ENCODE data around the gene UBE3D. TPM values are rescaled to one million over a fixed set of nuclear protein-coding genes. Genes with fewer than 3 reads are reported as not detected.
"Not testable (repeated sequence)": the region's sequence is repeated elsewhere in the genome, so short reads cannot be mapped to it uniquely, and the experiment has no call there.

Gene UBE3D
- total RNA-seq, 1 experiment from 2014 or later: 5.5 TPM

GRCh38 chr6:82904257-82904656 lies 161.4 kb downstream of the UBE3D start:
- DNase-seq (ENCODE audit: unreplicated experiment): no peak
- Mint-ChIP-seq H3K9me3 (ENCODE audit: unreplicated experiment) (no peaks in the 10 kb centered on the region), H3K4me1 (ENCODE audit: insufficient read depth, unreplicated experiment) (peaks cover 14% of the 10 kb centered on the region), H3K4me3 (ENCODE audit: unreplicated experiment) (no peak overlapping the region), H3K27me3 (ENCODE audit: insufficient read depth, unreplicated experiment) (no peaks in the 10 kb centered on the region), H3K27ac (ENCODE audit: low read depth, unreplicated experiment) (no peak overlapping the region), H3K36me3 (ENCODE audit: insufficient read depth, unreplicated experiment) (peaks cover 6% of the 10 kb centered on the region)
- ChIA-PET POLR2A (no interaction called here), CTCF (interaction anchor here (0.7 to 1.2 kb wide), 2 partner anchors 10 to 153 kb away, joined by 3 read pairs; no protein-coding TSS in a partner anchor)
- intact Hi-C loops (cut with micrococcal nuclease): no loop called here
- TF ChIP-seq CTCF (IDR thresholded peaks at IDR 0.05; ENCODE audit: unreplicated experiment): no peak
- BruUV-seq (replicated peaks): no TSS peak

- Mint-ChIP-seq H3K4me3 (ENCODE audit: unreplicated experiment) (no peak overlapping the region), H3K9me3 (ENCODE audit: unreplicated experiment) (no peaks in the 10 kb centered on the region), H3K36me3 (ENCODE audit: insufficient read depth, unreplicated experiment) (no peaks in the 10 kb centered on the region), H3K27me3 (ENCODE audit: insufficient read depth, unreplicated experiment) (no peaks in the 10 kb centered on the region), H3K4me1 (ENCODE audit: insufficient read depth, unreplicated experiment) (peaks cover 13% of the 10 kb centered on the region), H3K27ac (ENCODE audit: low read depth, unreplicated experiment) (no peak overlapping the region)
- POLR2A ChIA-PET: interaction anchor here (0.6 to 0.8 kb wide), 2 partner anchors 10 to 539 kb away, joined by 3 to 4 read pairs; partner anchors contain the start of gene TPBG
- TF ChIP-seq CTCF (IDR thresholded peaks at IDR 0.05; ENCODE audit: unreplicated experiment): no peak
- intact Hi-C loops (cut with micrococcal nuclease): no loop called here
- CTCF ChIA-PET: interaction anchor here (0.7 to 0.8 kb wide), 3 partner anchors 57 to 156 kb away, joined by 3 to 4 read pairs (median 3); no protein-coding TSS in a partner anchor
- DNase-seq (ENCODE audit: unreplicated experiment): no peak
- no TSS peak for BruUV-seq (replicated peaks)
Measured at GRCh38 chr6:82902290-82902689, 163.4 kb downstream of the UBE3D start.

GRCh38 chr6:82894653-82895259 lies 170.9 kb downstream of the UBE3D start:
- CTCF ChIA-PET: no interaction called here
- intact Hi-C loops (cut with micrococcal nuclease): no loop called here
- BruUV-seq (replicated peaks): no TSS peak
- Mint-ChIP-seq H3K4me3 (ENCODE audit: unreplicated experiment) (no peak overlapping the region), H3K9me3 (ENCODE audit: unreplicated experiment) (no peaks in the 10 kb centered on the region), H3K4me1 (ENCODE audit: insufficient read depth, unreplicated experiment) (no peaks in the 10 kb centered on the region), H3K27me3 (ENCODE audit: insufficient read depth, unreplicated experiment) (no peaks in the 10 kb centered on the region), H3K27ac (ENCODE audit: low read depth, unreplicated experiment) (no peak overlapping the region), H3K36me3 (ENCODE audit: insufficient read depth, unreplicated experiment) (peaks cover 5% of the 10 kb centered on the region)
- POLR2A ChIA-PET: interaction anchor here (1.2 kb wide), 1 partner anchor 18 kb away, joined by 3 read pairs; no protein-coding TSS in a partner anchor
- DNase-seq (ENCODE audit: unreplicated experiment): no peak
- no peak for TF ChIP-seq CTCF (IDR thresholded peaks at IDR 0.05; ENCODE audit: unreplicated experiment)

GRCh38 chr6:82893889-82894652 lies 171.6 kb downstream of the UBE3D start:
- TF ChIP-seq CTCF (IDR thresholded peaks at IDR 0.05; ENCODE audit: unreplicated experiment): no peak
- ChIA-PET CTCF (interaction anchor here (0.9 kb wide), 1 partner anchor 10 kb away, joined by 3 read pairs; no protein-coding TSS in a partner anchor), POLR2A (no interaction called here)
- BruUV-seq (replicated peaks): no TSS peak
- peak overlapping the region; percentile 24 for H3K27ac Mint-ChIP-seq (ENCODE audit: low read depth, unreplicated experiment)
- no peaks in the 10 kb centered on the region for H3K27me3 Mint-ChIP-seq (ENCODE audit: insufficient read depth, unreplicated experiment)
- H3K36me3 Mint-ChIP-seq (ENCODE audit: insufficient read depth, unreplicated experiment): peaks cover 5% of the 10 kb centered on the region
- no peaks in the 10 kb centered on the region for H3K4me1 Mint-ChIP-seq (ENCODE audit: insufficient read depth, unreplicated experiment)
- no peak for DNase-seq (ENCODE audit: unreplicated experiment)
- intact Hi-C loops (cut with micrococcal nuclease): no loop called here
- no peaks in the 10 kb centered on the region for H3K9me3 Mint-ChIP-seq (ENCODE audit: unreplicated experiment)
- no peak overlapping the region for H3K4me3 Mint-ChIP-seq (ENCODE audit: unreplicated experiment)

- DNase-seq (ENCODE audit: unreplicated experiment); H3K4me3 Mint-ChIP-seq (ENCODE audit: unreplicated experiment); intact Hi-C loops (cut with micrococcal nuclease); POLR2A ChIA-PET; H3K27me3 Mint-ChIP-seq (ENCODE audit: insufficient read depth, unreplicated experiment); H3K4me1 Mint-ChIP-seq (ENCODE audit: insufficient read depth, unreplicated experiment); H3K27ac Mint-ChIP-seq (ENCODE audit: low read depth, unreplicated experiment); H3K9me3 Mint-ChIP-seq (ENCODE audit: unreplicated experiment); H3K36me3 Mint-ChIP-seq (ENCODE audit: insufficient read depth, unreplicated experiment); BruUV-seq (replicated peaks): not testable (repeated sequence)
- CTCF ChIA-PET: interaction anchor here (1.2 kb wide), 1 partner anchor 174 kb away, joined by 4 read pairs; the partner anchor contains the start of gene UBE3D
Measured at GRCh38 chr6:82891503-82891902, 174.1 kb downstream of the UBE3D start.
